ENCODE measurements around the gene MRC1.

Gene MRC1

GRCh38 chr10:17841050-17841449, 31.9 kb downstream of the MRC1 start:
- Histone ChIP-seq H2AFZ (ENCODE audit: low read depth) (no peak overlapping the region), H3K4me2 (no peak overlapping the region), H3K4me1 (ENCODE audit: low read depth, poor library complexity, severe bottlenecking) (no peaks in the 10 kb centered on the region), H3K27me3 (ENCODE audit: insufficient read depth, low read depth) (no peaks in the 10 kb centered on the region), H3K36me3 (ENCODE audit: insufficient read depth) (no peaks in the 10 kb centered on the region), H3K4me3 (IDR thresholded peaks at IDR 0.05; ENCODE audit: insufficient read depth, low read depth, low read length) (no peak overlapping the region), H4K20me1 (ENCODE audit: insufficient read depth) (no peaks in the 10 kb centered on the region), H3K79me2 (ENCODE audit: insufficient read depth, low read depth) (no peaks in the 10 kb centered on the region), H3K27ac (no peak overlapping the region), H3K9ac (no peak overlapping the region)
- TF ChIP-seq, protein P1, sequence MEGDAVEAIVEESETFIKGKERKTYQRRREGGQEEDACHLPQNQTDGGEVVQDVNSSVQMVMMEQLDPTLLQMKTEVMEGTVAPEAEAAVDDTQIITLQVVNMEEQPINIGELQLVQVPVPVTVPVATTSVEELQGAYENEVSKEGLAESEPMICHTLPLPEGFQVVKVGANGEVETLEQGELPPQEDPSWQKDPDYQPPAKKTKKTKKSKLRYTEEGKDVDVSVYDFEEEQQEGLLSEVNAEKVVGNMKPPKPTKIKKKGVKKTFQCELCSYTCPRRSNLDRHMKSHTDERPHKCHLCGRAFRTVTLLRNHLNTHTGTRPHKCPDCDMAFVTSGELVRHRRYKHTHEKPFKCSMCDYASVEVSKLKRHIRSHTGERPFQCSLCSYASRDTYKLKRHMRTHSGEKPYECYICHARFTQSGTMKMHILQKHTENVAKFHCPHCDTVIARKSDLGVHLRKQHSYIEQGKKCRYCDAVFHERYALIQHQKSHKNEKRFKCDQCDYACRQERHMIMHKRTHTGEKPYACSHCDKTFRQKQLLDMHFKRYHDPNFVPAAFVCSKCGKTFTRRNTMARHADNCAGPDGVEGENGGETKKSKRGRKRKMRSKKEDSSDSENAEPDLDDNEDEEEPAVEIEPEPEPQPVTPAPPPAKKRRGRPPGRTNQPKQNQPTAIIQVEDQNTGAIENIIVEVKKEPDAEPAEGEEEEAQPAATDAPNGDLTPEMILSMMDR (conservative IDR thresholded peaks at IDR 0.05; ENCODE audit: low read depth, low read length) = no peak

GRCh38 chr10:17842641-17843040, 33.5 kb downstream of the MRC1 start:
- TF ChIP-seq, protein P1 (conservative IDR thresholded peaks at IDR 0.05; ENCODE audit: low read depth, low read length) = no peak
- no peak overlapping the region for H3K4me3 ChIP-seq (IDR thresholded peaks at IDR 0.05; ENCODE audit: insufficient read depth, low read depth, low read length)
- H3K27ac ChIP-seq = no peak overlapping the region
- H3K79me2 ChIP-seq (ENCODE audit: insufficient read depth, low read depth) = no peaks in the 10 kb centered on the region
- no peak overlapping the region for H3K4me2 ChIP-seq
- H2AFZ ChIP-seq (ENCODE audit: low read depth) = no peak overlapping the region
- H3K4me1 ChIP-seq (ENCODE audit: low read depth, poor library complexity, severe bottlenecking) = peaks cover 5% of the 10 kb centered on the region
- H3K36me3 ChIP-seq (ENCODE audit: insufficient read depth) = no peaks in the 10 kb centered on the region
- no peaks in the 10 kb centered on the region for H4K20me1 ChIP-seq (ENCODE audit: insufficient read depth)
- no peaks in the 10 kb centered on the region for H3K27me3 ChIP-seq (ENCODE audit: insufficient read depth, low read depth)
- no peak overlapping the region for H3K9ac ChIP-seq

DNA sequence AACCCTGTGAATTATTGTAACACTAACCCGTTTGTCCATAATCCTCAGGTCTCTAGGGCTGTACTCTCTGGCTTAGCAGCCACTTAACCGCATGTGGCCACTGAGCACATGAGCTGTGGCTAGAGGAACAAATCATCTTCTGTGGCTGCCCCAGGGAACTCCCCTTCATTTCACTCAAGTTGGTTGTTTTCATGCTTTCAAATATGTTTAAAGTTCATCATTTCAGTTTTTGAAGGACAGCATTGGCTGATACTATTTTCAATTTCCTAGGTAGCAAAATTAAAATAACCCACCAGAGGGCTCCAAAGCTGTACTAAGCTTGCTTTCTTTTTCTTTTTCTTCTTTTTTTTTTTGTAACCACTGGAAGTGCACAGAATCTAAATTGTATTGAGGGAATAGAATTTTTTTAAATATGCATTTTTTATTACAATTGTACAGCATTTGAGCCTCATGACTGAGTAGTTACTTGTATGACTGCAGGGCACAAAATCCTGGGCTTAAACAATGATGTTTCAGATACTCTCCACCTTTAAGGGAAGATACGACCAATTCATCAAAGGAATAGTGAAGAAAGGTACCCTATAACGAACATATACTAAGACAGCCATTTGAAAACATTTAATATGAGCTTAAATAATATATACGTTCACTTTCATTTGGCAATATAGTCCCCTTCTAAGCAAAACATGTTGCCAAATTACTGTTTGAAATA, 38.6 kb downstream of the MRC1 start:
- Histone ChIP-seq H3K4me2 (no peak overlapping the region), H3K27me3 (ENCODE audit: insufficient read depth, low read depth) (no peaks in the 10 kb centered on the region), H3K4me1 (ENCODE audit: low read depth, poor library complexity, severe bottlenecking) (peaks cover 10% of the 10 kb centered on the region), H2AFZ (ENCODE audit: low read depth) (peak overlapping the region; percentile 39; the same call in 1 of the 2 replicates), H3K4me3 (IDR thresholded peaks at IDR 0.05; ENCODE audit: insufficient read depth, low read depth, low read length) (no peak overlapping the region), H3K27ac (no peak overlapping the region), H4K20me1 (ENCODE audit: insufficient read depth) (no peaks in the 10 kb centered on the region), H3K79me2 (ENCODE audit: insufficient read depth, low read depth) (no peaks in the 10 kb centered on the region), H3K9ac (no peak overlapping the region), H3K36me3 (ENCODE audit: insufficient read depth) (no peaks in the 10 kb centered on the region)
- TF ChIP-seq, protein P1 (conservative IDR thresholded peaks at IDR 0.05; ENCODE audit: low read depth, low read length) = peak; percentile 86

- Histone ChIP-seq H2AFZ (ENCODE audit: low read depth) (no peak overlapping the region), H3K4me1 (ENCODE audit: low read depth, poor library complexity, severe bottlenecking) (peaks cover 10% of the 10 kb centered on the region), H4K20me1 (ENCODE audit: insufficient read depth) (no peaks in the 10 kb centered on the region), H3K36me3 (ENCODE audit: insufficient read depth) (no peaks in the 10 kb centered on the region), H3K4me3 (IDR thresholded peaks at IDR 0.05; ENCODE audit: insufficient read depth, low read depth, low read length) (no peak overlapping the region), H3K4me2 (no peak overlapping the region), H3K79me2 (ENCODE audit: insufficient read depth, low read depth) (no peaks in the 10 kb centered on the region), H3K9ac (no peak overlapping the region), H3K27me3 (ENCODE audit: insufficient read depth, low read depth) (no peaks in the 10 kb centered on the region), H3K27ac (no peak overlapping the region)
- TF ChIP-seq, protein P1 (conservative IDR thresholded peaks at IDR 0.05; ENCODE audit: low read depth, low read length) = no peak
These were observed 39.5 kb downstream of the MRC1 start for GRCh38 chr10:17848646-17849045.
